ENCODE measurements around the gene DARS2. TPM values are rescaled to one million over a fixed set of nuclear protein-coding genes. Genes with fewer than 3 reads are reported as not detected.

The DARS2 gene, protein sequence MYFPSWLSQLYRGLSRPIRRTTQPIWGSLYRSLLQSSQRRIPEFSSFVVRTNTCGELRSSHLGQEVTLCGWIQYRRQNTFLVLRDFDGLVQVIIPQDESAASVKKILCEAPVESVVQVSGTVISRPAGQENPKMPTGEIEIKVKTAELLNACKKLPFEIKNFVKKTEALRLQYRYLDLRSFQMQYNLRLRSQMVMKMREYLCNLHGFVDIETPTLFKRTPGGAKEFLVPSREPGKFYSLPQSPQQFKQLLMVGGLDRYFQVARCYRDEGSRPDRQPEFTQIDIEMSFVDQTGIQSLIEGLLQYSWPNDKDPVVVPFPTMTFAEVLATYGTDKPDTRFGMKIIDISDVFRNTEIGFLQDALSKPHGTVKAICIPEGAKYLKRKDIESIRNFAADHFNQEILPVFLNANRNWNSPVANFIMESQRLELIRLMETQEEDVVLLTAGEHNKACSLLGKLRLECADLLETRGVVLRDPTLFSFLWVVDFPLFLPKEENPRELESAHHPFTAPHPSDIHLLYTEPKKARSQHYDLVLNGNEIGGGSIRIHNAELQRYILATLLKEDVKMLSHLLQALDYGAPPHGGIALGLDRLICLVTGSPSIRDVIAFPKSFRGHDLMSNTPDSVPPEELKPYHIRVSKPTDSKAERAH
- total RNA-seq (2022; extraction: Qiagen RNA extraction; ENCODE audit: low read depth), result 37.2 to 46.4 TPM (median 42.7 TPM) in 5 replicates

DNA sequence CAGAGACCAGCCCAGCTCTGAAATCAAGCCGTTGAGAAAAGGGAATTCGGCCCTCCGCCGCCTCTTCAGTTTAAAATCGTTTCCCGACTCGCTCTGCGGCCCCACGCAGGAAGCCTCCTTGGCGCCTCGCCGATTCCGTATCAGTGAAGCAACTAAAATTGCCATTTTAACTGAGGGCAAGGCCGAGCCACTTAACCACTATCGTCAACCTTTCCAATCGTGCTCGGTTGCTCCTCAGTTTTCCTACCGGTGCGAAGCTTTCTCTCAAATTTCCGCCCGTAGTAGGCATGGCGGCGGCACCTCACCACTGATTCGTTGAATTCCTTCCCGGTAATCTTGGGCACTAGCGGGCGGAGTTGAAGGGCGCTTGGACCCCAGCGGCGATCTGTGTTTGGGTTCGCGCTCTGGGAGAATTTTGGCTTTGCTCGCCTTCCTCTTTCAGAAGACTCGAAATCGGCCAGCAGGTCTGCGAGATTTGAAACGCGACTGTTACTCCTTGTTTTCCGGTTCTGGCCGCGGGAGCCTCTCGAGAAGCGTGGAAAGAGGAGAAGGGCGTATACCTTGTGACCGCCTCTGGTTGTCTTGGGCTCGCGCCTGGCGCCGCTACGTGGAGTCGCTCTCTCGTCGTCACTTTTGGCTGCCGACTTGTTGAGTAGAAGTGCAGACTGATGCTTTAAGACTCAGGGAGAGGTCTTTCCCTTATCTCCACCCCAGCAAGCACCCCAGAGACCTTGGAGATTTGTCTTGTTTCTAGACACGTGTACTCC, at the start of gene DARS2, which contains the start of gene CENPL:
Gene DARS2, plus strand, starts transcription at position 359 of the 767 bp plus-strand sequence. CDS start 557 bp downstream, outside the sequence.
Gene CENPL, minus strand, starts transcription at position 569 of the 767 bp plus-strand sequence. CDS start 13,584 bp downstream, outside the sequence.

DNA sequence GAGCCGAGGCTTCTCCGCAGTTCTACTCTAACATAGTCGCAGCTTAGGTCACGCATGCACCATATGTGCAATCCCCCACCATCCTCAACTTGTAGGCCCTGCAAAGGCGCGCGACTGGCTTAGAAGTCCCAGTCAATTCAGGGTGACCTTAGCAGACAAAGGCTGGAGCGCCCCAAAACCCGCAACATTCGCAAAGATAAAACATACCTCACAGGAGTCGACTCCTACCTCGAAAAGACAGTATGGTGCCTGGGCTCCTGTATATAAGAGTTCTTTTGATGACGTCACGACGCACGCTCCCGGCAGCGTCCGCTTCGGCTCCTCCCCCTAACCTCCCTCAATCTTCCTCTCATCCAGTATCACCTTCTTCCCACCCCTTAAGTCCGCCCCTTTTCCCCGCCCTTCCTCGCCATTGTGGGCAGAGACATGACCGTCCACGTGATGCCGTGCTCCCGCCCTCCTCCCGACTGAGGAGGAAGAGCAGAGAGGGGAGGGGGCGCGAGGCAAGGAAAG, 43.3 kb downstream of the DARS2 start, which contains the start of gene GAS5:
Gene GAS5, minus strand, starts transcription at position 237 of the 513 bp plus-strand sequence.

DNA sequence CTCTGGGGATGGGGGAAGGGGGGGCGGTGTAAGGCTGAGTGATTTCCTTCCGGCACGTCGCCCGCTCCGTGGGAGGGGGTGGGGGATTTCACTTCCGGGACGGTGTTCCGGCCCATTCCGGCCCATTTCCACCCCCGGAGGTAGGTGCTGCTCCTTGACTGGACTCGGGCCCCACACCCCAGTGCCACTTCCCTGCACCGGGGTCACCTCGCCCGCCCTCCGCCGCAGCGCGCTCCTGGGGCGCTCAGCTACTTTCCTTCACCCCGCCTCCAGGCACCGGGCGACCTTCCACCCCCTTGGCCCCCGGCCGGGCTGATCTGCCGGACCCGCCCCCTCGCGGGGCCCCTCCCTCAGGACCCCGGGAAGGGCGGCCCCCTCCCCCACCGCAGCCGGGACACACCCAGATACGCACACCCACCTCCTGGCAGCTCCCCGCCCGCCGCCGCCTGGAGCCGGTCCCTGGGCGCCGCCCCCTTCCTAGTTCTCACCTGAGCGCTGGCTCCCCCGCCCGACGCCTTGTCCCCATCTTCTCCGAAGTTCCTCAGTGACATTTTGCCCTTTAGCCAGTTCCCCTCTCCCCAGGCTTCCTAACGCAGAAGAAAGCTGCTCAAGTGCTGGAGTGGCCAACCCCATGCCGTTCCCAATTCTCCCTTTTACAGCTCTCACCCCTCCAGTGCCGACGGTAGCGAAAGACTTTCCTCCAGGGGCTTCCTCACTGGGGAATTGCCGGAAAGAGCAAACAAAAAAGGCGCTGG, 44.0 kb downstream of the DARS2 start, which contains the start of gene ZBTB37:
Gene ZBTB37, plus strand, starts transcription at position 115 of the 755 bp plus-strand sequence. CDS start 1,846 bp downstream, outside the sequence.

Other genes with a start within 250 kb of the DARS2 start
- gene SLC9C2, start 221.6 kb upstream of the DARS2 start, total RNA-seq (2022; extraction: Qiagen RNA extraction; ENCODE audit: low read depth), result not detected in 5 replicates
- gene TEX50, start 189.3 kb upstream of the DARS2 start, total RNA-seq (2022; extraction: Qiagen RNA extraction; ENCODE audit: low read depth), result not detected in 5 replicates
- gene ANKRD45, start 154.8 kb upstream of the DARS2 start, total RNA-seq (2022; extraction: Qiagen RNA extraction; ENCODE audit: low read depth), result 0.15 TPM in 2 of 5 replicates, not detected in the others
- gene KLHL20, start 109.7 kb upstream of the DARS2 start, total RNA-seq (2022; extraction: Qiagen RNA extraction; ENCODE audit: low read depth), result 9.4 to 15.5 TPM (median 12.4 TPM) in 5 replicates
- gene CENPL, start 210 bp downstream of the DARS2 start, total RNA-seq (2022; extraction: Qiagen RNA extraction; ENCODE audit: low read depth), result 10.2 to 12.4 TPM (median 11.4 TPM) in 5 replicates
- 279 to 334 TPM (median 309 TPM) in 5 replicates for gene GAS5, start 43.3 kb downstream of the DARS2 start, total RNA-seq (2022; extraction: Qiagen RNA extraction; ENCODE audit: low read depth)
- gene ZBTB37, start 43.7 kb downstream of the DARS2 start, total RNA-seq (2022; extraction: Qiagen RNA extraction; ENCODE audit: low read depth), result 0.94 to 1.4 TPM (median 1.3 TPM) in 5 replicates
- 0.13 to 0.15 TPM (median 0.14 TPM) in 3 of 5 replicates, not detected in the others for gene SERPINC1, start 92.7 kb downstream of the DARS2 start, total RNA-seq (2022; extraction: Qiagen RNA extraction; ENCODE audit: low read depth)
- gene RC3H1, start 197.7 kb downstream of the DARS2 start, total RNA-seq (2022; extraction: Qiagen RNA extraction; ENCODE audit: low read depth), result 5.2 to 9.5 TPM (median 5.5 TPM) in 5 replicates

Data from A549 treated with CpdA at 1 μM for 4 hours (cell line).